Esophagus (tissue), 2 donors: Measurements from ENCODE around the gene HADH. TPM values are rescaled to one million over a fixed set of nuclear protein-coding genes. Genes with fewer than 3 reads are reported as not detected.

Source experiments
- H3K27ac ChIP-seq, 2 donors: one replicate each; pipeline ENCODE4 v1.5.1; 2013; ENCODE audit warnings: low read depth in 2 of 2, mild to moderate bottlenecking in 2 of 2, inconsistent platforms in 1 of 2, low read length in 1 of 2, moderate library complexity in 1 of 2
- H3K27me3 ChIP-seq, 2 donors: one replicate each; pipeline ENCODE4 v1.6.1; 2013; ENCODE audit warnings: low read length in 2 of 2, control low read depth in 1 of 2, mild to moderate bottlenecking in 1 of 2; ENCODE audit not compliant: insufficient read depth in 2 of 2, control insufficient read depth in 1 of 2
- H3K36me3 ChIP-seq, 2 donors: one replicate each; pipeline ENCODE4 v1.6.1; 2013; ENCODE audit warnings: low read length in 1 of 2; ENCODE audit not compliant: control insufficient read depth in 2 of 2, insufficient read depth in 2 of 2
- H3K4me1 ChIP-seq, 2 donors: one replicate each; pipeline ENCODE4 v1.6.1; 2013; ENCODE audit warnings: low read length in 1 of 2; ENCODE audit not compliant: control insufficient read depth in 2 of 2, insufficient read depth in 2 of 2
- H3K4me3 ChIP-seq, 2 donors: one replicate each; pipeline ENCODE4 v1.5.1; 2013; ENCODE audit warnings: low read length in 2 of 2, mild to moderate bottlenecking in 2 of 2, low read depth in 1 of 2, moderate library complexity in 1 of 2
- H3K9me3 ChIP-seq, 2 donors: one replicate each; pipeline ENCODE4 v1.6.1; 2013; ENCODE audit warnings: mild to moderate bottlenecking in 2 of 2, low read depth in 1 of 2, low read length in 1 of 2, moderate library complexity in 1 of 2; ENCODE audit not compliant: control insufficient read depth in 2 of 2, insufficient read depth in 1 of 2
- whole genome bisulfite sequencing, 2 donors: extraction: QIAGEN DNeasy Blood & Tissue Kit; methylation state at CpG; one replicate each; pipeline ENCODE4 v1.1.7; 2013; 5-methylcytosine and 5-hydroxymethylcytosine counted together
- polyA plus RNA-seq, 2 donors: library from polyadenylated mRNA; stranded (reverse); fragments of 200-250 nt; gene quantifications; one replicate each; pipeline ENCODE4 v1.2.3, GENCODE V29; 2013
- donor health status: healthy with polysubstance abuse.
- donor health status: Bipolar disorder and iron deficiency.

The HADH gene
- polyA plus RNA-seq, 2 donors = 26.0 to 41.5 TPM

DNA sequence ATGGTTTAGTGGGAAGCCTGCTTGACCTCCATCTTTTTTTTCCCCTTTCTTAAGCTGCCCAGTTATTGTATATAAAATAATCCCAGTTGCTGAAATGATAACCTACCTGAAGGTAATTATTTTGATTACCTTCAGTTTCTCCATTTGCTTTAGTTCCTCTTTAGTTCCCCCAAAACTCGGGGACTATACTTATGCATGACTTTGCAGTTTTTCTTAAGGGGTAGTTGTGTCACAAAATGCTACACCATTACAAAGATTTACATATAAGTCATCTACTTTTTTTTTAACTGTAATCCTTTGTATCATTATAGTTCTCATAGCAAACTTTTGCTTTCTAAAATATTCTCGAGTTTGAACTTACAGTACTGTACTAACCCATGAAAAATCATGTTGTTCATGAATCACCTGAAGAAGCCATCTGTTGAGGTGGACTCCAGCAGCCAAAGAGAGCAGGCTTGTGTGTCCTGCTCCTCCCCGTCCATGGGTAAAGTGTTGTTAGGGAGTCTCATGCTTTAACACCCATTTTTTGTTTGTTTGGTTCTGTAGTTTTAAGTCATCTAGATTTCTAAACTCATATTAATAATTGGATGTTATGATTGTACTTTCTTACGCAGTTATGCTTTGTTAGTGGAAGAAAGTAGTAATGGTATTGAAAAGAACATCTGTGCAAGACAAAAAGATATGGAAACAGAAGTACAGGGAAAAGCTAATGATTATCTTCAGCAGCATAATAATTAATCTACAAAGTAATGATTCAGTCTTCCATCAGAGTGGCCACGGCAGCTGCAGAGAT is 34.6 kb downstream of the HADH start:
- H3K9me3 ChIP-seq = peaks cover 0 to 2% of the 10 kb centered on the region in 2 donors
- H3K27ac ChIP-seq = no peak overlapping the region
- H3K27me3 ChIP-seq = no peaks in the 10 kb centered on the region
- H3K4me3 ChIP-seq = no peak overlapping the region
- 87 to 89% methylated on average over 5 of the region's 5 CpGs for WGBS, 2 donors
- H3K36me3 ChIP-seq = peaks cover 6 to 18% of the 10 kb centered on the region in 2 donors
- H3K4me1 ChIP-seq = no peaks in the 10 kb centered on the region

DNA sequence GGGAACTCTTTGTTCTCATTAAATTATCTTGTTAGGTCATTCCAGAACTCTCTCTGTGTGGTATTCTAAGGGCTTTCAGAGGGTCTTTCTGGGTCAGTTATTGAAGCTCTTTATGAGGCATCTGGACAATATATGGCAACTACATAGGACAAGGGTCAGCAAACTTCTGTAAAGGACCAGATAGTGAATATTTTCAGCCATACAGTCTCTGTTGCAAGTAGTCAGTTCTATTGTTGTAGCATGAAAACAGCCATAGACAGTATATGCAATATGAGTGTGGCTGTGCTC is 35.1 kb downstream of the HADH start:
- peaks cover 0 to 2% of the 10 kb centered on the region in 2 donors for H3K9me3 ChIP-seq
- no peak overlapping the region for H3K27ac ChIP-seq
- no peaks in the 10 kb centered on the region for H3K4me1 ChIP-seq
- H3K4me3 ChIP-seq = no peak overlapping the region
- H3K27me3 ChIP-seq = no peaks in the 10 kb centered on the region
- H3K36me3 ChIP-seq = peaks cover 6 to 23% of the 10 kb centered on the region in 2 donors

GRCh38 chr4:108029016-108029720 is 39.5 kb downstream of the HADH start:
- Histone ChIP-seq H3K9me3 (peaks cover 0 to 2% of the 10 kb centered on the region in 2 donors), H3K4me3 (no peak overlapping the region), H3K27ac (no peak overlapping the region), H3K27me3 (no peaks in the 10 kb centered on the region), H3K4me1 (no peaks in the 10 kb centered on the region), H3K36me3 (peaks cover 6 to 20% of the 10 kb centered on the region in 2 donors)
- 82 to 86% methylated on average over 9 of the region's 9 CpGs for WGBS, 2 donors

DNA sequence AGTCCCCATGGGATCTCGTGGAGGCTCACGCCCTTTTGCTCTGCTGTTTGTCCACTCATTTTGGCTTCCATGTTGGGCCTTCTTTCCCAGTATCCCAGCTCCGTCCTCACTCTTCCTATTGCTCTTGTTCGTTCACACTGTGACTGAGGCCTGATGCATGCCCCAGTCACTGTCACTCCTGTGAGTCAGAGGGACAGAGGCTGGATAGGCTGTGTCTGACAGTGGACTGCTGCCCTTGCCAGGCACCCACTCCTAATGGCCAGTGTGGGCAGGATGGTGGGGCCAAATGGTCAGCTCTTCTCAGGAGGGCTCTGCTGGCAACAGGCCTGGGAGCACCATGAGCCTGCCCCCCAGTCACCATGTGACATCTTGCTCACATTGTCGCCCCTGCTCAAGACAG is 40.0 kb downstream of the HADH start:
- Histone ChIP-seq H3K9me3 (peaks cover 0 to 2% of the 10 kb centered on the region in 2 donors), H3K4me1 (no peaks in the 10 kb centered on the region), H3K27me3 (no peaks in the 10 kb centered on the region), H3K36me3 (peaks cover 6 to 22% of the 10 kb centered on the region in 2 donors), H3K27ac (no peak overlapping the region), H3K4me3 (no peak overlapping the region)
- WGBS, 2 donors = 88 to 91% methylated on average over 5 of the region's 5 CpGs

DNA sequence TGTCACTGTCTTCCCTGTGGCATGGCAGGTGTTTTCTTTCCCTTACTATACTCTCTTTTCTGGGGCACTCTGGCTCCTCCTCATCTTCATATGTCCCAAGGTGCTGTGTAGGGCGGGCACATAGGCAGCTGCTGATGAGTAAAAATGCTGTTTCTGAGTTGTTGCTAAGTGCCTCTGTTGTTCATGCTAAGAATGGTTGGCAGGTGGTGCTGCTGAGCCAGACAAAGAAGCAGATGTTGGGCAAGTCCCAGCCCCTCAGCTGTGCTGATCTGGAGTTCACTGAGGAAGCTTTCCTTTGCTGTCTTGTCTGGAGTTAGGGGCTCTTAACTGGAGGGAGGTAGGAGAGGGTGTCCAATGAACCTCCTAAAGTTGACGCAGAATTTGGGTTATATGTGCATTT is 40.6 kb downstream of the HADH start:
- Histone ChIP-seq H3K9me3 (peaks cover 0 to 2% of the 10 kb centered on the region in 2 donors), H3K4me1 (no peaks in the 10 kb centered on the region), H3K36me3 (peaks cover 6 to 23% of the 10 kb centered on the region in 2 donors), H3K4me3 (no peak overlapping the region), H3K27me3 (no peaks in the 10 kb centered on the region), H3K27ac (no peak overlapping the region)
- WGBS, 2 donors = 80 to 83% methylated on average over 2 of the region's 2 CpGs

GRCh38 chr4:108031427-108032083 is 41.9 kb downstream of the HADH start:
- WGBS, 2 donors = 91 to 95% methylated on average over 4 of the region's 4 CpGs
- peaks cover 0 to 2% of the 10 kb centered on the region in 2 donors for H3K9me3 ChIP-seq
- H3K4me1 ChIP-seq = no peaks in the 10 kb centered on the region
- H3K36me3 ChIP-seq = peaks cover 6 to 25% of the 10 kb centered on the region in 2 donors
- no peak overlapping the region for H3K4me3 ChIP-seq
- no peak overlapping the region for H3K27ac ChIP-seq
- H3K27me3 ChIP-seq = no peaks in the 10 kb centered on the region

- no peak overlapping the region for H3K27ac ChIP-seq
- H3K4me3 ChIP-seq = no peak overlapping the region
- peaks cover 6 to 22% of the 10 kb centered on the region in 2 donors for H3K36me3 ChIP-seq
- no peaks in the 10 kb centered on the region for H3K4me1 ChIP-seq
- peaks cover 0 to 2% of the 10 kb centered on the region in 2 donors for H3K9me3 ChIP-seq
- no peaks in the 10 kb centered on the region for H3K27me3 ChIP-seq
These were observed 43.7 kb downstream of the HADH start for GRCh38 chr4:108033348-108033747.

GRCh38 chr4:108034565-108034964 is 44.9 kb downstream of the HADH start:
- peaks cover 0 to 14% of the 10 kb centered on the region in 2 donors for H3K36me3 ChIP-seq
- no peak overlapping the region for H3K4me3 ChIP-seq
- H3K27me3 ChIP-seq = no peaks in the 10 kb centered on the region
- no peak overlapping the region for H3K27ac ChIP-seq
- no peaks in the 10 kb centered on the region for H3K9me3 ChIP-seq
- H3K4me1 ChIP-seq = no peaks in the 10 kb centered on the region
- 84 to 86% methylated on average over 7 of the region's 7 CpGs for WGBS, 2 donors

GRCh38 chr4:108035691-108036090 is 46.0 kb downstream of the HADH start:
- Histone ChIP-seq H3K9me3 (no peaks in the 10 kb centered on the region), H3K27ac (no peak overlapping the region), H3K4me3 (no peak overlapping the region), H3K36me3 (peaks cover 0 to 8% of the 10 kb centered on the region in 2 donors), H3K4me1 (no peaks in the 10 kb centered on the region), H3K27me3 (no peaks in the 10 kb centered on the region)
- 83 to 85% methylated on average over 6 of the region's 6 CpGs for WGBS, 2 donors
